Smooth muscle cell (in vitro differentiated cells): ENCODE data around the gene SNX14. TPM values are rescaled to one million over a fixed set of nuclear protein-coding genes. Genes with fewer than 3 reads are reported as not detected.

ENCODE experiments used
- DNase-seq: peaks from one replicate; lab custom pipeline; 2025; ENCODE audit not compliant: unreplicated experiment; lab: John Stamatoyannopoulos, UW
- H2AFZ ChIP-seq: fragments of 200-600 bp; sonication (generic); 2 replicates; pipeline ENCODE4 v1.6.0; 2016; ENCODE audit warnings: antibody characterized with exemption, low read depth, mild to moderate bottlenecking
- H3F3A ChIP-seq: fragments of 200-600 bp; sonication (generic); 2 replicates; pipeline ENCODE4 v1.6.0; 2017; ENCODE audit warnings: antibody characterized with exemption, low read depth
- H3K27ac ChIP-seq: fragments of 200-600 bp; sonication (generic); 2 replicates; pipeline ENCODE4 v1.5.1; 2016; ENCODE audit warnings: low read depth, mild to moderate bottlenecking
- H3K27me3 ChIP-seq: fragments of 200-600 bp; sonication (generic); 2 replicates; pipeline ENCODE4 v1.6.1; 2016; ENCODE audit warnings: low read depth, mild to moderate bottlenecking
- H3K36me3 ChIP-seq: fragments of 200-600 bp; sonication (generic); 2 replicates; pipeline ENCODE4 v1.5.1; 2016; ENCODE audit warnings: low read depth
- H3K4me1 ChIP-seq: fragments of 200-600 bp; sonication (generic); 2 replicates; pipeline ENCODE4 v1.5.1; 2016; ENCODE audit warnings: low read depth
- H3K4me2 ChIP-seq: fragments of 200-600 bp; sonication (generic); 2 replicates; pipeline ENCODE4 v1.6.0; 2016; ENCODE audit warnings: mild to moderate bottlenecking
- H3K4me3 ChIP-seq: fragments of 200-600 bp; sonication (generic); 2 replicates; pipeline ENCODE4 v1.5.1; 2016; ENCODE audit warnings: mild to moderate bottlenecking
- H3K79me2 ChIP-seq: fragments of 200-600 bp; sonication (generic); 2 replicates; pipeline ENCODE4 v1.6.0; 2016; ENCODE audit warnings: low read depth, mild to moderate bottlenecking
- H3K9ac ChIP-seq: fragments of 200-600 bp; sonication (generic); 2 replicates; pipeline ENCODE4 v1.6.0; 2016; ENCODE audit warnings: low read depth
- H3K9me3 ChIP-seq: fragments of 200-600 bp; sonication (generic); replicated peaks from 2 replicates; pipeline ENCODE4 v1.5.1; 2016; ENCODE audit warnings: low read depth
- H4K20me1 ChIP-seq: fragments of 200-600 bp; sonication (generic); 2 replicates; pipeline ENCODE4 v1.6.0; 2016; ENCODE audit warnings: low read depth
- CTCF ChIP-seq: fragments of 200-600 bp; sonication (generic); IDR thresholded peaks from 2 replicates; pipeline ENCODE4 v1.5.1; 2017; ENCODE audit warnings: borderline replicate concordance, mild to moderate bottlenecking, antibody characterized with exemption; ENCODE audit not compliant: insufficient read depth, poor library complexity, severe bottlenecking
- WGBS: methylation state at CpG from one replicate; pipeline ENCODE4 v1.1.7; 2016; ENCODE audit warnings: low lambda C conversion rate; 5-methylcytosine and 5-hydroxymethylcytosine counted together
- polyA plus RNA-seq: library from polyadenylated mRNA; unstranded; fragments of >200 nt; fragmentation: Nextera tagmentation; extraction: Ambion mirVana; gene quantifications from 2 replicates; pipeline ENCODE4 v1.2.1, GENCODE V29; 2016
- total RNA-seq: library from RNA; depleted of rRNA; stranded (reverse); fragments of >200 nt; gene quantifications from 2 replicates; pipeline ENCODE4 v1.2.3, GENCODE V29; 2014

Gene SNX14
- total and polyA plus RNA-seq, 2 experiments from 2014 or later, result 53.0 to 134 TPM

DNA sequence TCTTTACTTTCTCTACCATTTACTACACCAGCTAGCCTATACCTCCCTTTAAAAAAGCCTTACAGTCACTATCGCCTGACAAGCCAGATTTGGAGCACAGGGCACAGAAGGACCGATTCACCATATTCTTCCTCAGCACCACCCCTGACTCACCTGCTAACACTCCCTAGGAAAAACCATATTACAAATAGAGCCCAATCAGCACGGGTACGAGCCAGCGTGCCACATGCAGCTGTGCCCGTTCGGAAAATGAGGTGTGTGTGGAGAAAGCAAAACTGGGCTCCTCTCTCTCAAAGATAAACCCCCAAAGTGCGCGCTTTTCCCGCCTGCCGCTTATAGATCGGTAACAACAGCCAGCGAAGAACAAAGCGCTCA is 47.9 kb upstream of the SNX14 start:
- H2AFZ ChIP-seq, result no peak overlapping the region
- no peaks in the 10 kb centered on the region for H3F3A ChIP-seq
- TF ChIP-seq CTCF, result no peak
- peaks cover 61% of the 10 kb centered on the region for H4K20me1 ChIP-seq
- H3K27ac ChIP-seq, result peak overlapping the region; percentile 99
- peak overlapping the region; percentile 99 for H3K9ac ChIP-seq
- peaks cover 62% of the 10 kb centered on the region for H3K79me2 ChIP-seq
- peak overlapping the region; percentile 85 for H3K4me2 ChIP-seq
- no peaks in the 10 kb centered on the region for H3K27me3 ChIP-seq
- WGBS, result under 1% methylated on average over 14 of the region's 14 CpGs
- no peaks in the 10 kb centered on the region for H3K9me3 ChIP-seq
- H3K4me1 ChIP-seq, result peaks cover 19% of the 10 kb centered on the region
- DNase-seq, result no peak
- peaks cover 20% of the 10 kb centered on the region for H3K36me3 ChIP-seq
- H3K4me3 ChIP-seq, result peak overlapping the region; percentile 95

DNA sequence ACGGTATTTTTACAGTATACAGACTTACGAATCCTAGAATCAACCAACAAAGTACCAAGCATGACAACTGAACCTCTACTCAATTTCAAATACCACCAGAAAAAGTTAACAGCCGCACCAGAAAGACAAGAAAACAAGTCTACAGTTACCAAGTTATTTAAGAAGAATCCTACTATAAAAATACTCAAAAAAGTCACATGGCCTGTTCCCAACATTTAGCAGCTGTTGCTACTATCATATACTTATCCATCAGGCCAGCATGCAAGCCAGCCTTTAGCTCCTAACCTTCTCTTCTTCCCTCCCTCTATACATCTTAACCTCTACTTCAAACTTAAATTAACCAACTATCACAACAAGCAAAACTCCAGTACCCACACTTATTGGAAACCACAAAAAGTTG is 47.2 kb upstream of the SNX14 start:
- DNase-seq, result no peak
- Histone ChIP-seq H3K27ac (peak overlapping the region; percentile 99), H3K9me3 (no peaks in the 10 kb centered on the region), H3K4me2 (peak overlapping the region; percentile 85), H3K4me1 (peaks cover 19% of the 10 kb centered on the region), H3F3A (no peaks in the 10 kb centered on the region), H3K27me3 (no peaks in the 10 kb centered on the region), H3K79me2 (peaks cover 69% of the 10 kb centered on the region), H3K9ac (peak overlapping the region; percentile 99), H3K4me3 (peak overlapping the region; percentile 95), H2AFZ (no peak overlapping the region), H3K36me3 (peaks cover 27% of the 10 kb centered on the region), H4K20me1 (peaks cover 68% of the 10 kb centered on the region)
- 29% methylated on average over 3 of the region's 3 CpGs for WGBS
- TF ChIP-seq CTCF, result no peak

DNA sequence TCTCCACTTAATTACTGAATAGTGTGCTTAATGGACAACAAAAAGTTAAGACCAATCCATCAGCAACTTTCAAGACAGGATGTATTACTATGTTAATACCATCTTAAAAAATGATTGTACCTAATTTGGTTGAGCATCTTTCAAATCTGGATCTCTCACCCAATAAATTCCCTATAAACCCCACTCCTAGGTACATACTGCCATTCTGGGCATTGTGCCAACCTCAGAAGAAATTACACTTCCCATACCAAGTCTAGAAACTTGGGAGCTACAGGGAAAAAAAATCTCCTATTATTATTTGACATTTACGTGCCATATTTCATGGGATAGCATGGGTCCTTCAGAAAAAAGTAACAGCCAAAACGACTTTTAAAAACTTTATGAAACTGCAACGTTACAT is 43.9 kb upstream of the SNX14 start:
- H3K4me1 ChIP-seq, result peaks cover 19% of the 10 kb centered on the region
- H3K4me2 ChIP-seq, result peak overlapping the region; percentile 30
- H4K20me1 ChIP-seq, result peaks cover 100% of the 10 kb centered on the region

More for the DNA sequence above, 43.9 kb upstream of the SNX14 start:
- 79% methylated on average over 3 of the region's 3 CpGs for WGBS
- no peak for DNase-seq
- H3K36me3 ChIP-seq, result peaks cover 42% of the 10 kb centered on the region
- no peak overlapping the region for H3K27ac ChIP-seq
- TF ChIP-seq CTCF, result no peak
- H3K27me3 ChIP-seq, result no peaks in the 10 kb centered on the region
- H3F3A ChIP-seq, result no peaks in the 10 kb centered on the region
- H3K9ac ChIP-seq, result no peak overlapping the region
- no peak overlapping the region for H2AFZ ChIP-seq
- H3K4me3 ChIP-seq, result no peak overlapping the region
- peaks cover 100% of the 10 kb centered on the region for H3K79me2 ChIP-seq
- H3K9me3 ChIP-seq, result no peaks in the 10 kb centered on the region
